Measurements from ENCODE around the gene INKA2. TPM values are rescaled to one million over a fixed set of nuclear protein-coding genes. Genes with fewer than 3 reads are reported as not detected.

The INKA2 gene
- 1 to 10 TPM in 1 of 2 donors, not detected in 1; 1.0 TPM for total RNA-seq

GRCh38 chr1:111739194-111739924 is at the start of gene INKA2:
Gene INKA2 (minus strand): TSS chr1:111739395. CDS start chr1:111739242, 153 bp downstream.
- Histone ChIP-seq H3K27ac (peak within 1 kb of the TSS; percentile 46 to 86 (median 74)), H3K9me3 (no peaks in the 10 kb centered on the region), H3K4me1 (peaks cover 31% of the 10 kb centered on the region), H3K27me3 (no peaks in the 10 kb centered on the region), H3K36me3 (replicated peaks in 1 of 2; ENCODE audit: insufficient read depth in 1 of 2, low read depth in 2 of 2) (no peaks in the 10 kb centered on the region), H3K4me3 (peak within 1 kb of the TSS; percentile 12 to 39)
- intact Hi-C loops (cut with DNase I), result no loop called here
- DNase-seq, result peak; percentile 74 to 87 (median 83)
- TF ChIP-seq POLR2A (IDR thresholded peaks at IDR 0.05) (peak; percentile 46 to 69 (median 64)), CTCF (IDR thresholded peaks at IDR 0.05) (peak in 1 of 7 experiments; percentile 4)
- peak; percentile 86 for ATAC-seq
- WGBS, 2 donors, result 0 to 2% methylated on average over 12 to 57 of the region's 59 CpGs

GRCh38 chr1:111786669-111787207 is 47.5 kb upstream of the INKA2 start:
- Histone ChIP-seq H3K4me1 (peaks cover 15% of the 10 kb centered on the region), H3K27me3 (no peaks in the 10 kb centered on the region), H3K4me3 (no peak overlapping the region), H3K9me3 (no peaks in the 10 kb centered on the region), H3K27ac (no peak overlapping the region), H3K36me3 (replicated peaks in 1 of 2; ENCODE audit: insufficient read depth in 1 of 2, low read depth in 2 of 2) (no peaks in the 10 kb centered on the region)
- DNase-seq (no peak), ATAC-seq (no peak)
- 84 to 85% methylated on average over 9 of the region's 9 CpGs for WGBS, 2 donors
- intact Hi-C loops (cut with DNase I), result no loop called here
- TF ChIP-seq POLR2A (IDR thresholded peaks at IDR 0.05) (no peak), CTCF (IDR thresholded peaks at IDR 0.05) (no peak)

- TF ChIP-seq CTCF (IDR thresholded peaks at IDR 0.05) (no peak), POLR2A (IDR thresholded peaks at IDR 0.05) (no peak)
- Histone ChIP-seq H3K27ac (no peak overlapping the region), H3K9me3 (no peaks in the 10 kb centered on the region), H3K4me3 (no peak overlapping the region), H3K4me1 (peaks cover 15% of the 10 kb centered on the region), H3K36me3 (replicated peaks in 1 of 2; ENCODE audit: insufficient read depth in 1 of 2, low read depth in 2 of 2) (no peaks in the 10 kb centered on the region), H3K27me3 (no peaks in the 10 kb centered on the region)
- WGBS, 2 donors, result 33 to 38% methylated on average over 4 of the region's 4 CpGs
- intact Hi-C loops (cut with DNase I), result no loop called here
- ATAC-seq, result peak; percentile 83
- peak in 2 of 4 donors; percentile 22 to 33 for DNase-seq
These were observed 45.2 kb upstream of the INKA2 start for GRCh38 chr1:111784273-111784901.

- intact Hi-C loops (cut with DNase I), result loop anchor here (10.0 kb wide), 1 partner anchor 275 kb away; the partner anchor contains the start of genes ADORA3 and TMIGD3
- 72 to 85% methylated on average over 2 of the region's 2 CpGs for WGBS, 2 donors
- DNase-seq (no peak), ATAC-seq (no peak)
- H3K36me3 ChIP-seq (replicated peaks in 1 of 2; ENCODE audit: insufficient read depth in 1 of 2, low read depth in 2 of 2), result no peaks in the 10 kb centered on the region
- H3K4me3 ChIP-seq, result no peak overlapping the region
- no peaks in the 10 kb centered on the region for H3K9me3 ChIP-seq
- TF ChIP-seq POLR2A (IDR thresholded peaks at IDR 0.05) (no peak), CTCF (IDR thresholded peaks at IDR 0.05) (no peak)
- no peak overlapping the region for H3K27ac ChIP-seq
- H3K4me1 ChIP-seq, result peaks cover 7% of the 10 kb centered on the region
- H3K27me3 ChIP-seq, result no peaks in the 10 kb centered on the region
These were observed 40.4 kb upstream of the INKA2 start for GRCh38 chr1:111779546-111779945.

Data from body of pancreas (tissue), 4 donors.